HL-60/S4 (cell line): ENCODE data around the gene TAF11.
"Not testable (repeated sequence)": the region's sequence is repeated elsewhere in the genome, so short reads cannot be mapped to it uniquely, and the experiment has no call there.

ENCODE experiments used
- in situ Hi-C: fragments of 300-500 bp; cut with MboI; formaldehyde crosslinking; loops from 2 replicates; pipeline ENCODE4 v1.14.3; 2022; ENCODE audit warnings: low sequenced_read_pairs

The TAF11 gene, protein sequence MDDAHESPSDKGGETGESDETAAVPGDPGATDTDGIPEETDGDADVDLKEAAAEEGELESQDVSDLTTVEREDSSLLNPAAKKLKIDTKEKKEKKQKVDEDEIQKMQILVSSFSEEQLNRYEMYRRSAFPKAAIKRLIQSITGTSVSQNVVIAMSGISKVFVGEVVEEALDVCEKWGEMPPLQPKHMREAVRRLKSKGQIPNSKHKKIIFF

GRCh38 chr6:34887753-34888513 lies at the start of gene TAF11:
TAF11 (minus strand) TSS chr6:34888042; CDS start chr6:34887957, 85 bp downstream.
- in situ Hi-C loops: no loop called here

DNA sequence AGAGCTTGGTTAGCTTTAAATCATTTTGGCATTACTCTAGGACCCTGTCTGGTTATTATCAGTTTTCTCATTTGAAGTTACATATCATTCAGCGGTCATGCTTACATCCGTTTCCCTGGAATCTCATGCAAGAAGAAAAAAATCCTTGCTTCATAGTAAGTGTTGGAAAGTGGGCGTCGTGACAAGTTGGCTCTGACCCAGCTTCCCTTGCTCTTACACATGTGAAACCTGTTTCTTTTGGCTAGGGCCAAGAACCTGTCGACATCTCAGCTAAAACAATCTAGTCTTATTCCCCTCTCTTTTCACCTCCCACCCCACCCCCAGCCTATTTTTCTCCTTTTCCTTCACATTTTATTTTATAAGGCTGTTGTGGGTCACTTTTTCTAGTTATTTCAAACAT lies 46.7 kb upstream of the TAF11 start:
- in situ Hi-C loops: no loop called here

DNA sequence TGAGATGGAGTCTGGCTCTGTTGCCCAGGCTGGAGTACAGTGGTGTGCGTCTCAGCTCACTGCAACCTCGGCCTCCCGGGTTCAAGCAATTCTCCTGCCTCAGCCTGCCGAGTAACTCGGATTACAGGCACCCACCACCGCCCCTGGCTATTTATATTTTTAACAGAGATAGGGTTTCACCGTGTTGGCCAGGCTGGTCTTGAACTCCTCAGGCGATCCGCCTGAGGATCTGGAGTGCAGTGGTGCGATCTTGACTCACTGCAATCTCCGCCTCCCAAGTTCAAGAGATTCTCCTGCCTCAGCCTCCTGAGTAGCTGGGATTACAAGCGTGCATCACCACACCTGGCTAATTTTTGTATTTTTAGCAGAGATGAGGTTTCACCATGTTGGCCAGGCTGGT lies 44.4 kb upstream of the TAF11 start:
- in situ Hi-C loops: not testable (repeated sequence)

GRCh38 chr6:34930221-34930620 lies 42.4 kb upstream of the TAF11 start:
- in situ Hi-C loops: no loop called here

GRCh38 chr6:34929241-34929978 lies 41.6 kb upstream of the TAF11 start:
- in situ Hi-C loops: no loop called here

DNA sequence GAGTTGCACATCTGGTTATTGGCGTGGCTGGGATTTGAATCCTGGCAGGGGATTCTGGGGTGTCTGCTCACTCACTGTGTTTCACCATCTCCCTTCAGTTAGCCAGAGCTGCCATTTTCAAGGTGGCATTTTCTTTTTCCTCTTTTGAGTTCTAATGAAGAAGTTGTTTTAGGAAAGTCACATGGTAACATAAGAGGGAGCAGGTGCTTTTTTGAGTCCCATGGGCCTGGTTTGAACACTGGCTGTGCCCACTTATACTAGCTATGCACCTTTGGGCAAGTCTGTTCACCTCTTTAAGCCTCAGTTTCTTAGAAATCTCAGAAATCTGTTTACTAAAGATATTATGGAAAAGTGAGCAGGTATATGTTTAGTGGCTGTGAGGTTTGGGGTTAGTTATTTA lies 40.9 kb upstream of the TAF11 start:
- in situ Hi-C loops: no loop called here

DNA sequence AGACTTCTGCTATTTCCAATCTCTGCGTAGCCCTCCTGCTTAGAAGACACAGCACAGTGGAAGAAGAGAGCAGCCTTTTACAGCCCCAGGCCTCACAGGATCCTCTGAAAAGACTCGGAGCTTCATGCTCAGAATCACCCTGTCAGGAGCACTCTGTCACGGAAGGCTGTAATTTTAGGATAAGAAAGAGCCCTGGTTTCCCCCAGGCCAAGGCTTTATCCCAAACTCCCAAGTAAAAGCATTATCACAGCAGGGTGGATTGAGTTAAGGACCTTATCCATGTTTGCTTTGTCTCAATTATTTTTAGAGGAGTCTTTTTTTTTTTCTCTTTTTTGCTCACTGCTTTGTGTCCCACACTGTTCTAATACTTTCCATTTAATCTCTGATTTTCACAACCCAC lies 40.4 kb upstream of the TAF11 start:
- in situ Hi-C loops: no loop called here

DNA sequence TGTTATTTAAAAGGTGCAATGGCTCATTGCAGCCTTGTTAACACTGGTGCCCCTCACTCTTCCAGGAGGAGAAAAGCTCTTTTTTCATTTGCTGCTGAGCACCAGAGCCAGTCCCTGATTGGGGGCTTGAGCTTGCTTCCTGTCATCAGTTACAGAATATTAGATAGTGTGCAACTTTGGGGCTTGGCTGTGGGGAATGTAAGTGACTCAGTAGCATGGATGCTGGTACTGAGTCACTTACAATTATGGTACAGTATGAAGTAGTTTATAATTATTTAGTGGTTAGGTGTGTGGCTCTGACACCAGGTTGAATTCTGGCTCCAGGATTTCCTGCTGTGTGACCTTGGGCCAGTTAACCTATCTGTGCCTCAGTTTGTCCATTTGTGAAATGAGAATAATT lies 38.8 kb upstream of the TAF11 start:
- in situ Hi-C loops: no loop called here

GRCh38 chr6:34924831-34925625 lies 37.2 kb upstream of the TAF11 start:
- in situ Hi-C loops: no loop called here

DNA sequence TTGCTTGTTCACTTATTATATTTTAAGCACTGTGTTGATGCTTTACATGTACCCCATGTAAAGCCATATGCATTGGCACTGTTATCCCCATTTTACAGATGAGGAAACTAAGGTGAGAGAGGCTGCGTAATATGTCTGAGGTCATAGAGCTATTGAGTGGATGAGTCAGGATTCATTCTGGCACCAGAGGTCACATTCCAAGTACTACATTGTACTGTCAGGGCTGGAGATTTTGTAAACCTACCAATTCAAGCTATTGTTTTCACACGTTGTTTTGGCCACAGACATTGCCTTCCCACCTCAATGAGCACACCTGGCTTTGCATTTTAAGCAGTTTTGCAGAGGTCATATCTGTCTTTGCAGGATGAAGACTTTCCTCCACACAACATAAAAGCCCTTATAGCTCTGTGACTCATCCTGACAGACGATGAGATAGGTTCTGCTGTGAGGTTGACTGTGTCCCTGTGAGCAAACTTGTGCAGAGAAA lies 34.4 kb upstream of the TAF11 start:
- in situ Hi-C loops: no loop called here

DNA sequence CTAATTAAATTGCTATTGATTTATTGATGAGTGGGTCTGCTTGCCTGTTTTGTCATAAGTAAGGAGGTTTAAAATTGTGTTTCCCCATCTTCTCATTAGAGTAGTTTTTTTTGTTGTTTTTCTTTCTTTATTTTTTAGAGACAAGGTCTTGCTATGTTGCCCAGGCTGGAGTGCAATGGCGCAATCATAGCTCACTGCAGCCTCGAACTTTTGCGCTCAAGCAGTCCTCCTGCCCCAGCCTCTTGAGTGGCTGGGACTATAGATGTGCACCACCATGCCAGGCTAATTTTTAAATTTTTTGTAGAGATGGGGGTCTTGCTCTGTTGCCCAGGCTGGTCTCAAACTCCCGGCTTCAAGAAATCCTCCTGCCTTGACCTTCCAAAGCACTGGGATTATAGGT lies 32.3 kb upstream of the TAF11 start:
- in situ Hi-C loops: no loop called here

GRCh38 chr6:34919651-34920050 lies 31.8 kb upstream of the TAF11 start:
- in situ Hi-C loops: no loop called here

- in situ Hi-C loops: no loop called here
Measured at GRCh38 chr6:34917626-34918285, 29.9 kb upstream of the TAF11 start.

- in situ Hi-C loops: no loop called here
Measured at GRCh38 chr6:34916348-34916967, 28.6 kb upstream of the TAF11 start.

DNA sequence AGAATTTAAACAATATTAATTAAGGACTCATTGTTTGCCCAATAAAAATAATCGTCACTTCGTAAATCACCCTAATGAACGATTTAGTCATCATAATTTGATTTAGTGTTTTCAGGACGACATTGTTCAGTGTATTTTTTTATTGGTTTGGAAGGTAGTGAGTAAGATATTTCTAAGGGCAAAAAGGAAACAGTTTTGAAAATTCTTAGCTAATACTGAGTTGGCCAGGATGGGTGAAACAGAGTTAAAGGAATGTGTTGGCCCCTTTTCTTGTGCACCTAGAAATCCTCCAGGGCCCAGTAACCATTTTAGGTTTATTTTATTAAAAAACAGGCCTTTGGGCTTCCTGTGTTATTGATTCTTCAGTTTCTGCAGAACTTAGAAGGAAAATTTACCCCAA lies 26.5 kb upstream of the TAF11 start:
- in situ Hi-C loops: no loop called here

DNA sequence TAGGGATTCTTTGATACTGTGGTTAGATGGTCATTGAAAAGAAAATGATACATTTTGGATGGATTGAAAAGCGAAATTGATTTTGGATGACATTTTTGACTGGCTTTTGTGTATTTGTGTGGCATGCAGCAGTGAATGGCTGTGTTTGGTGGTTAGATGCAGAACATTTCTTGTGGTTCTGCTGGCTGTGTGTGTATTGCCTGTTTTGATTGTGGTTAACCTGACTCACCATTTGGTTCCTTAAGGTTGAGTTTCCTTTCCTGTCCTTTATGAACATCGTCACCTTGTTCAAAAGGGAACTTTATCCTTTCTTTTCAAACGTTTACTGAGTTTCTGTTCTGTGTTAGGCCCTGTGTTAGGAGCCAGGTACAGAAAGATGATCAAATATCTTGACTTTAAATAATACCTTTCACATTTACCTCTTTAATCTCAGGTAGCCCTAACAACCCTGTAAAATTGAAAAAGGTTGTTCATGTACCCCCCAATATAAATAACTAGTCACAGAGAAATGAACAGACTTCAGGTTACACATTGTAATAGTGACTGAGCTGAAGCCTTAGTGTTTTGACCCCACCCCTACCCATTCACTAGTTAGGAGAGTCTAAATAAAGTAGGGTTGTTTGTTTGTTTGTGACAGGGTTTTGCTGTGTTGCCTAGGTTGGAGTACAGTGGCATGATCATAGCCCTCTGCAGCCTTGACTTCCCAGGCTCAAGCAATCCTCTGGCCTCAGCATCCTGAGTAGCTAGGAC lies 25.0 kb upstream of the TAF11 start:
- in situ Hi-C loops: no loop called here

- in situ Hi-C loops: no loop called here
Measured at GRCh38 chr6:34911822-34912221, 24.0 kb upstream of the TAF11 start.

DNA sequence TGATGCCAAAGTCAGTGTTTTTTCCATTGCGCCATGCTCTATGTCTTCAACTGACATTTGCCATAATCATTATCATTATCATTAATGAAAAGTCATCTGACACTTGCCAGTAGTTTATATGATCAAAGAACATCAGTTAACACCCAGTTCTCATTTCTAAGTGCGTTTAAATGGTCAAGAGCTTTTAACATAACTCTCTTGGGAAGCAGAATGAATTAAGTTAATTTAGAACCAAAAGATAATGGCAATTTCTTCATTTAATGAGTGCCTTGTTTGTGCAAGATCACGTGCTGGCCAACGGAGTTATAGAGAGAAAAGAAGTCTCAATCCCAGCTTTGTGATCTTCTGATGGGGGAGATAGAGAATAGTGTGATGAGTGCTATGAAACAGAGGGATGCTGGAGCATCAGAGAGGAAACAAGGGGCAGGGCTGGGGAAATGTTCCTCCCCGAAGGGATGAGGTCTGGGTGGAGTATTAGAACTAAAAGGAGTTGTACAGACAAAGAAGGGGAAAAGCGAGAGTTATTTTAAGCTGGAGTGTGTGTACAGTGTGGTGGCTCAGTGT lies 21.6 kb upstream of the TAF11 start:
- in situ Hi-C loops: no loop called here

DNA sequence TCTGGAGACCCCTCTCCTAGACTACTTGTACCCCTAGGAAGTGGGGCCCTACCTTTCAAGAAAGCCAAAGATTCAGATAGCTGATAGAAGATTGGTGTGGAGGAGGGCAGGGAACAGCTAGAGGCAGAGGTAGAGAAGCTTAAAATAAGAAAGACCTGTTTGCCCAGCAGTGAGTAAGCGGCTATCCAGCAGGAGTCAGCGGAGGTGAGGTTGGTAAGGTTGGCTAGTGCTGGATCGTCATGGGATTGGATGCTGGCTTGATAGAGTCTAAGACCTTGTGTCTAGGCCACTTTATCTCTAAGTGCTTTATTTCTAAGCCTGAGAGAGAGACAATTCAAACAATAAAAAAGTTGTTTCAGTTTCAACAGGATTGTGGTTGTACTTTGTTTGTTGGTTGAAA lies 20.4 kb upstream of the TAF11 start:
- in situ Hi-C loops: no loop called here
